ENCODE results near the gene LMAN1L.

The LMAN1L gene

DNA sequence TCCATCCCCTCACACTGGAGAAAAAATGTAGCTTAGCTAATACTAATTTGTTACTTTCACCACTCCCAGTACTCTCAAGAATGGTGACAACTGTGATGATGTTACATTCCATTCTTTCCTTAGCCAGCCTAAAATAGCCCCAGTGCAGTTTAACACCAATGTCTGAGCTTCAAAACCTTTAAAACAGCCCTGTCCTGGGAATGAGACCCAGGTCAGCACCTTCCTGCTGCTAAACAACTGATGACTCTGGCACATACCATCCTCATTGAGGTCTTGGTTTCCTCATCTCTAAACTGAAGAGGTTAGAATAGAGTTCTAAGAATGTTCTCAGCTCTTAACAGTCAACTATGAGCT, 56.7 kb downstream of the LMAN1L start:
- Histone ChIP-seq H3K27ac (ENCODE audit: low read length, poor library complexity, severe bottlenecking) (no peak overlapping the region), H3K27me3 (ENCODE audit: control insufficient read depth in 1 of 2, insufficient read depth in 1 of 2, low read length in 2 of 2) (no peaks in the 10 kb centered on the region)

DNA sequence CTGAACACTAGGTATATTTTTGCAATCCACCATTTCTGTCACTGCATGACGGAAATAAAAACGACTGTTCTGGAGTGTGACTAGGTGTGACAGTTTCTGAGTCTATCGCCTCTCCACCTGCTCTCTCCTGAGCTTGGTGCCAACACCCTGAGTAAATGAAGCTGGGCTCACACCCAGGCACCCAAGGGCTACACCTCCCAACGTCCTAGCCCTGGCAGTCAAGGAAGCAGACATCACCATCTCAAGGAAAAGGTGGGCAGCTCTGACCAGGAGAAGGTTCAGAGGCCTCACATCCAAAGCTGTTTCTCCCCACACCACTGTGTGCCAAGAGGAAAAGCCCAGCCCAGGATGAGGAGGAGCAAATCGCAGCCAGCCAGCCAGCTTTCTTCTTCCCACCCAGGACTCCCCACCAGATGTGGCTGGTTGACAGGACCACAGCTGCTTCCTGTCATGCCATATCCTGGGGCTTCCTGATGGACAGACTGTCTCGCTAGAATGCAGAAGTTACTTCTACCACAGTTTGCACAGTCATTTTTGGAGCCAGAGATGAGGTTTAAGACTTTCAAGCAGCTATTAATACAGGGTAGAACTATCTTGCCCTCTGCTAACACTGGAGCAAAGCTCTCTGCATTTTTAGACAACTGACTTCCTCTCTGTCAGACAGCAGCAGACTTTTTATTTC, 57.2 kb downstream of the LMAN1L start:
- Histone ChIP-seq H2AFZ (ENCODE audit: low read depth, low read length) (no peak overlapping the region), H3K27me3 (ENCODE audit: control insufficient read depth in 1 of 2, insufficient read depth in 1 of 2, low read length in 2 of 2) (no peaks in the 10 kb centered on the region), H3K27ac (ENCODE audit: low read length, poor library complexity, severe bottlenecking) (peak overlapping the region; percentile 24), H3K9me3 (ENCODE audit: control insufficient read depth, low read length) (no peaks in the 10 kb centered on the region), H3K4me2 (ENCODE audit: low read length, poor library complexity, severe bottlenecking) (no peak overlapping the region), H3K23ac (ENCODE audit: low read length in 2 of 2) (no peak overlapping the region), H3K9ac (ENCODE audit: low read length) (peak overlapping the region; percentile 10), H3K36me3 (ENCODE audit: control insufficient read depth in 1 of 2, insufficient read depth in 2 of 2, low read depth in 1 of 2, low read length in 2 of 2) (peaks cover 3 to 14% of the 10 kb centered on the region in 2 experiments), H2BK120ac (ENCODE audit: low read depth, low read length) (no peak overlapping the region), H2AK5ac (ENCODE audit: low read length, severe bottlenecking) (peak overlapping the region; percentile 46), H3K79me1 (replicated peaks; ENCODE audit: low read length, poor library complexity, severe bottlenecking) (peaks cover 8% of the 10 kb centered on the region), H3K4me3 (ENCODE audit: insufficient read depth in 1 of 2, low read depth in 1 of 2, low read length in 2 of 2) (no peak overlapping the region), H3K14ac (ENCODE audit: low read length in 2 of 2) (no peak overlapping the region), H2BK5ac (ENCODE audit: low read depth, low read length, poor library complexity, severe bottlenecking) (no peak overlapping the region), H3K4ac (ENCODE audit: low read depth in 1 of 2, low read length in 2 of 2) (peak overlapping the region in 1 of 2 experiments; percentile 19), H2BK12ac (ENCODE audit: low read length in 2 of 2) (peak overlapping the region in 1 of 2 experiments; percentile 6), H2BK15ac (ENCODE audit: low read depth, poor library complexity, severe bottlenecking) (no peak overlapping the region), H4K91ac (ENCODE audit: low read length) (no peak overlapping the region), H4K8ac (ENCODE audit: low read length) (peak overlapping the region; percentile 29), H3K18ac (ENCODE audit: low read depth in 1 of 2, low read length in 2 of 2) (no peak overlapping the region), H3K4me1 (ENCODE audit: control insufficient read depth, insufficient read depth, low read depth, low read length) (peaks cover 42% of the 10 kb centered on the region)
- WGBS, result 74% methylated on average over 6 of the region's 6 CpGs
- DNase-seq, result peak; percentile 53

More for the DNA sequence above, 56.7 kb downstream of the LMAN1L start:
- DNase-seq, result peak; percentile 22
- Histone ChIP-seq H2AK5ac (ENCODE audit: low read length, severe bottlenecking) (peak overlapping the region; percentile 87), H3K9ac (ENCODE audit: low read length) (no peak overlapping the region), H3K4me2 (ENCODE audit: low read length, poor library complexity, severe bottlenecking) (no peak overlapping the region), H3K9me3 (ENCODE audit: control insufficient read depth, low read length) (no peaks in the 10 kb centered on the region), H3K4me3 (ENCODE audit: insufficient read depth in 1 of 2, low read depth in 1 of 2, low read length in 2 of 2) (no peak overlapping the region), H3K18ac (ENCODE audit: low read depth in 1 of 2, low read length in 2 of 2) (no peak overlapping the region), H3K79me1 (replicated peaks; ENCODE audit: low read length, poor library complexity, severe bottlenecking) (peaks cover 11% of the 10 kb centered on the region), H2BK120ac (ENCODE audit: low read depth, low read length) (no peak overlapping the region), H2BK5ac (ENCODE audit: low read depth, low read length, poor library complexity, severe bottlenecking) (no peak overlapping the region), H3K4ac (ENCODE audit: low read depth in 1 of 2, low read length in 2 of 2) (no peak overlapping the region), H2AFZ (ENCODE audit: low read depth, low read length) (no peak overlapping the region), H3K4me1 (ENCODE audit: control insufficient read depth, insufficient read depth, low read depth, low read length) (peaks cover 44% of the 10 kb centered on the region), H3K23ac (ENCODE audit: low read length in 2 of 2) (no peak overlapping the region), H2BK12ac (ENCODE audit: low read length in 2 of 2) (no peak overlapping the region), H4K8ac (ENCODE audit: low read length) (no peak overlapping the region), H2BK15ac (ENCODE audit: low read depth, poor library complexity, severe bottlenecking) (no peak overlapping the region), H4K91ac (ENCODE audit: low read length) (no peak overlapping the region), H3K36me3 (ENCODE audit: control insufficient read depth in 1 of 2, insufficient read depth in 2 of 2, low read depth in 1 of 2, low read length in 2 of 2) (peaks cover 7 to 14% of the 10 kb centered on the region in 2 experiments), H3K14ac (ENCODE audit: low read length in 2 of 2) (no peak overlapping the region)

GRCh38 chr15:74870436-74871215, 58.0 kb downstream of the LMAN1L start:
- H4K8ac ChIP-seq (ENCODE audit: low read length), result no peak overlapping the region
- no peak overlapping the region for H3K18ac ChIP-seq (ENCODE audit: low read depth in 1 of 2, low read length in 2 of 2)
- H2AFZ ChIP-seq (ENCODE audit: low read depth, low read length), result no peak overlapping the region
- H3K4me3 ChIP-seq (ENCODE audit: insufficient read depth in 1 of 2, low read depth in 1 of 2, low read length in 2 of 2), result no peak overlapping the region
- WGBS, result 64% methylated on average over 6 of the region's 6 CpGs
- H3K4me1 ChIP-seq (ENCODE audit: control insufficient read depth, insufficient read depth, low read depth, low read length), result peaks cover 41% of the 10 kb centered on the region
- H2BK12ac ChIP-seq (ENCODE audit: low read length in 2 of 2), result no peak overlapping the region
- H3K27me3 ChIP-seq (ENCODE audit: control insufficient read depth in 1 of 2, insufficient read depth in 1 of 2, low read length in 2 of 2), result no peaks in the 10 kb centered on the region
- H2AK5ac ChIP-seq (ENCODE audit: low read length, severe bottlenecking), result peak overlapping the region; percentile 49
- H3K79me1 ChIP-seq (replicated peaks; ENCODE audit: low read length, poor library complexity, severe bottlenecking), result peaks cover 5% of the 10 kb centered on the region
- no peak overlapping the region for H4K91ac ChIP-seq (ENCODE audit: low read length)
- no peak overlapping the region for H2BK5ac ChIP-seq (ENCODE audit: low read depth, low read length, poor library complexity, severe bottlenecking)
- H3K9me3 ChIP-seq (ENCODE audit: control insufficient read depth, low read length), result no peaks in the 10 kb centered on the region
- H2BK15ac ChIP-seq (ENCODE audit: low read depth, poor library complexity, severe bottlenecking), result no peak overlapping the region
- no peak overlapping the region for H3K23ac ChIP-seq (ENCODE audit: low read length in 2 of 2)
- H3K4me2 ChIP-seq (ENCODE audit: low read length, poor library complexity, severe bottlenecking), result peak overlapping the region; percentile 6
- peaks cover 3 to 14% of the 10 kb centered on the region in 2 experiments for H3K36me3 ChIP-seq (ENCODE audit: control insufficient read depth in 1 of 2, insufficient read depth in 2 of 2, low read depth in 1 of 2, low read length in 2 of 2)
- peak; percentile 41 for DNase-seq
- H2BK120ac ChIP-seq (ENCODE audit: low read depth, low read length), result no peak overlapping the region
- no peak overlapping the region for H3K14ac ChIP-seq (ENCODE audit: low read length in 2 of 2)
- H3K27ac ChIP-seq (ENCODE audit: low read length, poor library complexity, severe bottlenecking), result peak overlapping the region; percentile 15
- H3K4ac ChIP-seq (ENCODE audit: low read depth in 1 of 2, low read length in 2 of 2), result peak overlapping the region in 1 of 2 experiments; percentile 30
- H3K9ac ChIP-seq (ENCODE audit: low read length), result peak overlapping the region; percentile 10

DNA sequence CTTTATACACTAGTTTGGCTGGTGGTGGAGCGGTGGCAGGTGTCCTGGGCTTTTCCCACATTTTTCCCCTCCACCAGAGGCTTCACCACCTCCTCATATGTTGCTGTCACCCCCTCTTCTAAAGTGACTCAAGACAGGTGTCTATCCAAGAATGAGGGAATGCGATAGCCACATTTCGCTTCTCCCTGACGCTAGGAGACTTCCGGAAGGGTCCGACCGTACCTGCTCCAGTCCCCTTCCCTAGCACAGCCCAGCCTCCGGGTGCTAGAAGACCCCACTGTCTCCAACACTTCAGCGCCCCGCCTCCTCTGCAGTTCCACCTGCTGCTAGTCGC, 60.0 kb downstream of the LMAN1L start:
- H3K4me1 ChIP-seq (ENCODE audit: control insufficient read depth, insufficient read depth, low read depth, low read length), result peaks cover 29% of the 10 kb centered on the region

More for the DNA sequence above, 60.0 kb downstream of the LMAN1L start:
- Histone ChIP-seq H3K79me1 (replicated peaks; ENCODE audit: low read length, poor library complexity, severe bottlenecking) (peaks cover 5% of the 10 kb centered on the region), H3K27me3 (ENCODE audit: control insufficient read depth in 1 of 2, insufficient read depth in 1 of 2, low read length in 2 of 2) (no peaks in the 10 kb centered on the region), H3K27ac (ENCODE audit: low read length, poor library complexity, severe bottlenecking) (no peak overlapping the region), H2AK5ac (ENCODE audit: low read length, severe bottlenecking) (peak overlapping the region; percentile 23), H3K4me2 (ENCODE audit: low read length, poor library complexity, severe bottlenecking) (peak overlapping the region; percentile 98), H2BK120ac (ENCODE audit: low read depth, low read length) (no peak overlapping the region), H2BK15ac (ENCODE audit: low read depth, poor library complexity, severe bottlenecking) (no peak overlapping the region), H3K36me3 (ENCODE audit: control insufficient read depth in 1 of 2, insufficient read depth in 2 of 2, low read depth in 1 of 2, low read length in 2 of 2) (peaks cover 3 to 9% of the 10 kb centered on the region in 2 experiments), H2BK12ac (ENCODE audit: low read length in 2 of 2) (no peak overlapping the region), H3K4ac (ENCODE audit: low read depth in 1 of 2, low read length in 2 of 2) (no peak overlapping the region), H3K18ac (ENCODE audit: low read depth in 1 of 2, low read length in 2 of 2) (peak overlapping the region in 1 of 2 experiments; percentile 29), H3K9ac (ENCODE audit: low read length) (peak overlapping the region; percentile 97), H2AFZ (ENCODE audit: low read depth, low read length) (no peak overlapping the region), H3K23ac (ENCODE audit: low read length in 2 of 2) (no peak overlapping the region), H3K4me3 (ENCODE audit: insufficient read depth in 1 of 2, low read depth in 1 of 2, low read length in 2 of 2) (peak overlapping the region; percentile 72 to 100), H4K91ac (ENCODE audit: low read length) (no peak overlapping the region), H2BK5ac (ENCODE audit: low read depth, low read length, poor library complexity, severe bottlenecking) (no peak overlapping the region), H3K9me3 (ENCODE audit: control insufficient read depth, low read length) (no peaks in the 10 kb centered on the region), H3K14ac (ENCODE audit: low read length in 2 of 2) (no peak overlapping the region), H4K8ac (ENCODE audit: low read length) (no peak overlapping the region)
- no peak for DNase-seq
- 0% methylated on average over 10 of the region's 11 CpGs for WGBS

Measured in mesenchymal stem cell (in vitro differentiated cells and primary cell).